Chondrocyte (in vitro differentiated cells): Measurements from ENCODE around the gene F10. TPM values are rescaled to one million over a fixed set of nuclear protein-coding genes. Genes with fewer than 3 reads are reported as not detected.
"Not testable (repeated sequence)": the region's sequence is repeated elsewhere in the genome, so short reads cannot be mapped to it uniquely, and the experiment has no call there.

ENCODE experiments used
- DNase-seq: peaks from one replicate; pipeline ENCODE4 v3.0.0; 2021; ENCODE audit warnings: mixed read lengths, low spot score
- H3K27ac Mint-ChIP-seq: one replicate; pipeline ENCODE4 v1.8.0; 2021; ENCODE audit warnings: mild to moderate bottlenecking, moderate library complexity, mixed read lengths; ENCODE audit not compliant: unreplicated experiment
- H3K27me3 Mint-ChIP-seq: 2 replicates; pipeline ENCODE4 v1.8.0; 2021; ENCODE audit warnings: low read depth, mixed read lengths
- H3K36me3 Mint-ChIP-seq: 2 replicates; pipeline ENCODE4 v1.8.0; 2021; ENCODE audit warnings: low read depth, mixed read lengths
- H3K4me1 Mint-ChIP-seq: 2 replicates; pipeline ENCODE4 v1.8.0; 2021; ENCODE audit warnings: low read depth, mild to moderate bottlenecking, mixed read lengths
- H3K4me3 Mint-ChIP-seq: one replicate; pipeline ENCODE4 v1.8.0; 2021; ENCODE audit warnings: mild to moderate bottlenecking, moderate library complexity, mixed read lengths; ENCODE audit not compliant: unreplicated experiment
- H3K9me3 Mint-ChIP-seq: 2 replicates; pipeline ENCODE4 v1.8.0; 2021; ENCODE audit warnings: low read depth, mixed read lengths
- total RNA-seq: library from RNA; stranded (reverse); gene quantifications from 3 replicates; pipeline ENCODE4 v1.2.1, GENCODE V29; 2021
- TF ChIP-seq, protein P1 (sequence below): fragments of 200-600 bp; sonication (generic); IDR thresholded peaks from 2 replicates; pipeline ENCODE4 v1.5.0; 2021; ENCODE audit warnings: antibody characterized with exemption, mild to moderate bottlenecking, moderate library complexity

F10 gene
- total RNA-seq, 1 donor from 2014 or later, result 1.9 TPM

DNA sequence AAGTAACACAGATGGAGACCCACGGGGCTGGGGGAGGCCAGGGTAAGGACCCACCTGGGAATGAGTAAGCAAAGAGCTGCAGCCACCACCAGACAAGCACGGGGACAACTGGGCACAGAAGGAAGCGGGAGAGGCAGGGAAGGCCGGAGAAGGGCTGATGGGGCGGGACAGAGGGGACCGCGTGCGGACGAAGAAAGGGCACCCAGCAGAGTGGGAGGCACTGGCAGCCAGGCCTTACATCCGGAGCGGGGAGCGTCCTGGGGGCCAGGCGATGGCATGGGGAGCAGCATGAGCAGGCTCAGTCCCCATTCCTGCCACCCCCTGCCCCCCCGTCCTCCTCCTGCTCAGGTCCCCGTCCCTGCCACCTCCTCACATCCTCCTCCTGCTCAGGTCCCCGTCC is 38.8 kb downstream of the F10 start:
- TF ChIP-seq, protein P1, sequence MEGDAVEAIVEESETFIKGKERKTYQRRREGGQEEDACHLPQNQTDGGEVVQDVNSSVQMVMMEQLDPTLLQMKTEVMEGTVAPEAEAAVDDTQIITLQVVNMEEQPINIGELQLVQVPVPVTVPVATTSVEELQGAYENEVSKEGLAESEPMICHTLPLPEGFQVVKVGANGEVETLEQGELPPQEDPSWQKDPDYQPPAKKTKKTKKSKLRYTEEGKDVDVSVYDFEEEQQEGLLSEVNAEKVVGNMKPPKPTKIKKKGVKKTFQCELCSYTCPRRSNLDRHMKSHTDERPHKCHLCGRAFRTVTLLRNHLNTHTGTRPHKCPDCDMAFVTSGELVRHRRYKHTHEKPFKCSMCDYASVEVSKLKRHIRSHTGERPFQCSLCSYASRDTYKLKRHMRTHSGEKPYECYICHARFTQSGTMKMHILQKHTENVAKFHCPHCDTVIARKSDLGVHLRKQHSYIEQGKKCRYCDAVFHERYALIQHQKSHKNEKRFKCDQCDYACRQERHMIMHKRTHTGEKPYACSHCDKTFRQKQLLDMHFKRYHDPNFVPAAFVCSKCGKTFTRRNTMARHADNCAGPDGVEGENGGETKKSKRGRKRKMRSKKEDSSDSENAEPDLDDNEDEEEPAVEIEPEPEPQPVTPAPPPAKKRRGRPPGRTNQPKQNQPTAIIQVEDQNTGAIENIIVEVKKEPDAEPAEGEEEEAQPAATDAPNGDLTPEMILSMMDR, result no peak
- H3K4me1 Mint-ChIP-seq, result peaks cover 16% of the 10 kb centered on the region
- no peak overlapping the region for H3K27ac Mint-ChIP-seq
- no peaks in the 10 kb centered on the region for H3K36me3 Mint-ChIP-seq
- H3K27me3 Mint-ChIP-seq, result peaks cover 8% of the 10 kb centered on the region
- no peaks in the 10 kb centered on the region for H3K9me3 Mint-ChIP-seq
- no peak for DNase-seq
- H3K4me3 Mint-ChIP-seq, result no peak overlapping the region

DNA sequence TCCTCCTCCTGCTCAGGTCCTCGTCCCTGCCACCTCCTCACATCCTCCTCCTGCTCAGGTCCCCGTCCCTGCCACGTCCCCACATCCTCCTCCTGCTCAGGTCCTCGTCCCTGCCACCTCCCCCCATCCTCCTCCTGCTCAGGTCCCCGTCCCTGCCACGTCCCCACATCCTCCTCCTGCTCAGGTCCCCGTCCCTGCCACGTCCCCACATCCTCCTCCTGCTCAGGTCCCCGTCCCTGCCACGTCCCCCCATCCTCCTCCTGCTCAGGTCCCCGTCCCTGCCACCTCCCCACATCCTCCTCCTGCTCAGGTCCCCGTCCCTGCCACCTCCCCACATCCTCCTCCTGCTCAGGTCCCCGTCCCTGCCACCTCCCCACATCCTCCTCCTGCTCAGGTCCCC is 39.4 kb downstream of the F10 start:
- H3K27ac Mint-ChIP-seq, H3K9me3 Mint-ChIP-seq, H3K27me3 Mint-ChIP-seq, H3K36me3 Mint-ChIP-seq, H3K4me3 Mint-ChIP-seq, DNase-seq: not testable (repeated sequence)
- H3K4me1 Mint-ChIP-seq, result peaks cover 16% of the 10 kb centered on the region

DNA sequence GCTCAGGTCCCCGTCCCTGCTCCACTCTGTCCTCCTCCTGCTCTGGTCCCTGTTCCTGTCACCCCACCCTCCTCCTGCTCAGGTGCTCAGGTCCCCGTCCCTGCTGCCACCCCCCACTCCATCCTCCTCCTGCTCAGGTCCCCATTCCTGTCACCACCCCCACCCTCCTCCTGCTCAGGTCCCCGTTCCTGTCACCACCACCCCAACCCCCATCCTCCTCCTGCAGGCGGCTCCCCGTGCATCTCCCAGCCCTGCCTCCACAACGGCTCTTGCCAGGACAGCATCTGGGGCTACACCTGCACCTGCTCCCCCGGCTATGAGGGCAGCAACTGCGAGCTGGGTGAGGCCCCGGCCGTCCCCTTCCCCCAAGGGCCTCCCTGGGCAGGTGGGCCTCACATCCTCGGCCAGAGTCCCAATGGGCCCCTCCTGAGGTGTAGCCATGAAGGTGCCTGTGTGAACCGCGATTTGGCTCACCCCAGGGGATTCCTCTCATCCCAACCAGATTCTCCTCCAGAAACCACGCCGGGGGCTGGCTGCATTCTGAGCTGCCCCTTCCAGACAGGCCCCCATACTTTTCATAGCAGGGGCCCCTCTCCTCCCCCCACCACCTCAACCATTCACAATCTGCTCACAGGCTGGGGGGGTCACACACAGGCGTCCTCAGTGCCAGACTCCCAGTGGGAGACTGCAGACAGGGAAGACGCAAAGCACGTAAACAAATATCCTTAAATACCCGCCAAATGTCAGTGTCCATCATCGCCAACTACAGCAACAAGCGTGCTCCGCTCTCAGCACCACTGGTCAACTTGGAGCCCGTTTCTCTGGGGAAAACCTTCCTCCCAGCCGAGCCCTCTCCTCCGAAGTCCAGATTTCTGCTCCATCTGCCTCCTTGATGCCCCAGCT is 40.4 kb downstream of the F10 start:
- H3K4me1 Mint-ChIP-seq, result peaks cover 14% of the 10 kb centered on the region

DNA sequence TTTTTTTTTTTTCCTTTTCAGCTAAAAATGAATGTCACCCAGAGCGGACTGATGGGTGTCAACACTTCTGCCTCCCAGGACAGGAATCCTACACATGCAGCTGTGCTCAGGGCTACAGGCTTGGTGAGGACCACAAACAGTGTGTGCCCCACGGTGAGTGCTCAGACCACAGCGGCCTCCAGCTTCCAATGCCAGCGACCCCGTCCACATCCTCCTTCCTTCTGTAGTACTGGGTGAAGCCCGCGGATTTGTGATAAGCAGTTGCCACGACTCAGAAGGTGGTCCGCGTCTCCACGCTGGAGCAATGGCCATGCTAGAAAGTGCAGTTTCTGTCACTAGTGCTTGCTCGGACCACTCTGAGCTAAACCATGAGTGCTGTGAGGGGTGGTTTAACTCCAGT is 41.9 kb downstream of the F10 start:
- Mint-ChIP-seq H3K9me3 (peaks cover 7% of the 10 kb centered on the region), H3K27ac (no peak overlapping the region), H3K4me1 (peaks cover 14% of the 10 kb centered on the region), H3K36me3 (peaks cover 14% of the 10 kb centered on the region), H3K4me3 (no peak overlapping the region), H3K27me3 (peaks cover 8% of the 10 kb centered on the region)
- TF ChIP-seq, protein P1, result no peak
- no peak for DNase-seq

More for the DNA sequence above, 40.4 kb downstream of the F10 start:
- DNase-seq, result no peak
- Mint-ChIP-seq H3K9me3 (peaks cover 4% of the 10 kb centered on the region), H3K36me3 (peaks cover 5% of the 10 kb centered on the region), H3K4me3 (no peak overlapping the region), H3K27ac (no peak overlapping the region), H3K27me3 (peaks cover 8% of the 10 kb centered on the region)
- TF ChIP-seq, protein P1, result no peak

DNA sequence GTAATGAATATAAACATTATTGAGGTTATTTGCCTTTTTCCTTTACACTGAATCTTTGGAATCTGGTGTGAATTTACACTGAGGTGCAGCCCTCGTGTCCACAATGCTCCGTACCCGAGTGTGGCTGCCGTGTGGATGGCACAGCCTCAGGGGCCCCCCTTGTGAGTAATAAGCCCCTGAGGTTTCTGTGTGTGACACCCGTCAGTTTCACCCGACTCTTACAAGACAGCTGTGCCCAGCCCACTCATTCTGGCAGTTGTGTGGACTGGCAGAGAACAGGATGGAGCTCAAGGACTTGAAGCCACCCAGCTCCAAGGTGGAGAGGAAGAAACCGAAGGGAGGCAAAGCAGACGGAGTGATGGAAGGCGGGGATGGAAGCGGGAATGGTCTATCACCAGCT is 43.7 kb downstream of the F10 start:
- Mint-ChIP-seq H3K36me3 (peaks cover 16% of the 10 kb centered on the region), H3K27me3 (peaks cover 8% of the 10 kb centered on the region), H3K9me3 (peaks cover 7% of the 10 kb centered on the region), H3K4me1 (peaks cover 14% of the 10 kb centered on the region), H3K4me3 (no peak overlapping the region), H3K27ac (no peak overlapping the region)
- TF ChIP-seq, protein P1, result no peak
- DNase-seq, result no peak

DNA sequence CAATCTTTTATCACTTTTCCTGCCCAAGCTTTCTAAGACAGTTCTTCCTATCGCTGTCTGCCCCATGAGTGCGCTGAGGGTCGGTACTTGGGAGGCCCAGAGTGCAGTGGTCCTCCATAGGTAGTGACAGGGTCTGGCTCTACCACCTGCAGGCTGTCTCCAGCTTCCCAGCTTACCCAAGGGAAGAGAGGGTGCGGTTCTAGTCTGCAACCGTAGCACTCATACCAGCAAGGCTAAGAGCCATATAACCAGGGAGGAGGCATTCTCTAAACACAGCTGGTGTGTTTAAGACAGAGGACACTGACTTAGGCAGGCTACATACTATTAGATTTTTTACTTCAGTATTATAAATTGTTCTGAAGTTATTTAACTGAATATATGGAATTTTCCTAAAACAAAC is 44.1 kb downstream of the F10 start:
- peaks cover 8% of the 10 kb centered on the region for H3K27me3 Mint-ChIP-seq
- TF ChIP-seq, protein P1, result no peak
- no peak for DNase-seq

More for the DNA sequence above, 44.1 kb downstream of the F10 start:
- H3K4me1 Mint-ChIP-seq, result peaks cover 14% of the 10 kb centered on the region
- no peak overlapping the region for H3K4me3 Mint-ChIP-seq
- peaks cover 21% of the 10 kb centered on the region for H3K36me3 Mint-ChIP-seq
- H3K9me3 Mint-ChIP-seq, result peaks cover 7% of the 10 kb centered on the region
- no peak overlapping the region for H3K27ac Mint-ChIP-seq
